Osteocyte (in vitro differentiated cells): ENCODE measurements around the gene ZNF264. TPM values are rescaled to one million over a fixed set of nuclear protein-coding genes. Genes with fewer than 3 reads are reported as not detected.
"Not testable (repeated sequence)": the region's sequence is repeated elsewhere in the genome, so short reads cannot be mapped to it uniquely, and the experiment has no call there.

ENCODE experiments used
- DNase-seq: peaks from one replicate; pipeline ENCODE4 v3.0.0; 2021; ENCODE audit warnings: mixed read lengths; ENCODE audit not compliant: unreplicated experiment; ENCODE audit errors: extremely low spot score
- H3K27ac Mint-ChIP-seq: one replicate; pipeline ENCODE4 v1.8.0; 2021; ENCODE audit warnings: mild to moderate bottlenecking, mixed read lengths; ENCODE audit not compliant: unreplicated experiment
- H3K27me3 Mint-ChIP-seq: one replicate; pipeline ENCODE4 v1.8.0; 2021; ENCODE audit warnings: mixed read lengths; ENCODE audit not compliant: unreplicated experiment
- H3K36me3 Mint-ChIP-seq: one replicate; pipeline ENCODE4 v1.8.0; 2021; ENCODE audit warnings: mixed read lengths; ENCODE audit not compliant: unreplicated experiment
- H3K4me1 Mint-ChIP-seq: one replicate; pipeline ENCODE4 v1.8.0; 2021; ENCODE audit warnings: mixed read lengths; ENCODE audit not compliant: unreplicated experiment
- H3K4me3 Mint-ChIP-seq: one replicate; pipeline ENCODE4 v1.8.0; 2021; ENCODE audit warnings: mild to moderate bottlenecking, moderate library complexity, mixed read lengths; ENCODE audit not compliant: unreplicated experiment
- H3K9me3 Mint-ChIP-seq: one replicate; pipeline ENCODE4 v1.8.0; 2021; ENCODE audit warnings: mixed read lengths; ENCODE audit not compliant: unreplicated experiment
- total RNA-seq: library from RNA; stranded (reverse); gene quantifications from 2 replicates; pipeline ENCODE4 v1.2.1, GENCODE V29; 2021
- TF ChIP-seq, protein P1 (sequence below): fragments of 200-600 bp; sonication (generic); IDR thresholded peaks from 2 replicates; pipeline ENCODE4 v1.5.0; 2021; ENCODE audit warnings: antibody characterized with exemption, mild to moderate bottlenecking, moderate library complexity

The ZNF264 gene
- total RNA-seq, 1 donor from 2014 or later, result 34.2 TPM

- Mint-ChIP-seq H3K4me1 (peaks cover 27% of the 10 kb centered on the region), H3K4me3 (no peak overlapping the region), H3K9me3 (no peaks in the 10 kb centered on the region), H3K27ac (no peak overlapping the region), H3K27me3 (no peaks in the 10 kb centered on the region), H3K36me3 (peaks cover 29% of the 10 kb centered on the region)
- no peak for DNase-seq
- TF ChIP-seq, protein P1, sequence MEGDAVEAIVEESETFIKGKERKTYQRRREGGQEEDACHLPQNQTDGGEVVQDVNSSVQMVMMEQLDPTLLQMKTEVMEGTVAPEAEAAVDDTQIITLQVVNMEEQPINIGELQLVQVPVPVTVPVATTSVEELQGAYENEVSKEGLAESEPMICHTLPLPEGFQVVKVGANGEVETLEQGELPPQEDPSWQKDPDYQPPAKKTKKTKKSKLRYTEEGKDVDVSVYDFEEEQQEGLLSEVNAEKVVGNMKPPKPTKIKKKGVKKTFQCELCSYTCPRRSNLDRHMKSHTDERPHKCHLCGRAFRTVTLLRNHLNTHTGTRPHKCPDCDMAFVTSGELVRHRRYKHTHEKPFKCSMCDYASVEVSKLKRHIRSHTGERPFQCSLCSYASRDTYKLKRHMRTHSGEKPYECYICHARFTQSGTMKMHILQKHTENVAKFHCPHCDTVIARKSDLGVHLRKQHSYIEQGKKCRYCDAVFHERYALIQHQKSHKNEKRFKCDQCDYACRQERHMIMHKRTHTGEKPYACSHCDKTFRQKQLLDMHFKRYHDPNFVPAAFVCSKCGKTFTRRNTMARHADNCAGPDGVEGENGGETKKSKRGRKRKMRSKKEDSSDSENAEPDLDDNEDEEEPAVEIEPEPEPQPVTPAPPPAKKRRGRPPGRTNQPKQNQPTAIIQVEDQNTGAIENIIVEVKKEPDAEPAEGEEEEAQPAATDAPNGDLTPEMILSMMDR, result no peak
Measured at GRCh38 chr19:57244513-57244912, 53.2 kb downstream of the ZNF264 start.

- Mint-ChIP-seq H3K4me3 (no peak overlapping the region), H3K27me3 (no peaks in the 10 kb centered on the region), H3K4me1 (peaks cover 23% of the 10 kb centered on the region), H3K9me3 (no peaks in the 10 kb centered on the region), H3K36me3 (peaks cover 31% of the 10 kb centered on the region), H3K27ac (no peak overlapping the region)
- no peak for DNase-seq
- TF ChIP-seq, protein P1, result no peak
Measured at GRCh38 chr19:57245066-57245465, 53.8 kb downstream of the ZNF264 start.

GRCh38 chr19:57245959-57246358, 54.7 kb downstream of the ZNF264 start:
- TF ChIP-seq, protein P1, result no peak
- Mint-ChIP-seq H3K4me1 (peaks cover 18% of the 10 kb centered on the region), H3K27me3 (no peaks in the 10 kb centered on the region), H3K27ac (no peak overlapping the region), H3K9me3 (no peaks in the 10 kb centered on the region), H3K36me3 (peaks cover 39% of the 10 kb centered on the region), H3K4me3 (no peak overlapping the region)
- DNase-seq, result peak; percentile 64

DNA sequence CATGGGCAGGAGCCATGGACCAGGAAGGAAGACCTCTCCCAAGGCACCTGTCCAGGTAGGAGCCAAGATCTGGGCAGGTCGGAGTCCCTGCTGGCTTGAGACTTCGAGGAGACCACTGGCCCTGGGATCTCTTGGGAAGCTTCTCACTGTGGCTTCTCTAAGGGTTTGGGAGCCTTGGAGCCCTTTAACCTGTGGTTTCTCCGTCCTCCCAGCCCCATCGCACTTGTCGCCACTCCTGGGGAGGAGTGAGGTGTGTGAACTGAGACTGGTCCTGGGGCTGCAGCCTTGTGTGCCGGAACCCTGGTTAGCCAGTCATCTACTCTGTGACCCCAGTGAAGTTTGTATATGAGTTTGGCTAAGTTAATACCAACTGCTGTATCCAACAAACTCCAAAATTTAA, 57.3 kb downstream of the ZNF264 start:
- no peaks in the 10 kb centered on the region for H3K4me1 Mint-ChIP-seq
- no peak overlapping the region for H3K27ac Mint-ChIP-seq
- H3K4me3 Mint-ChIP-seq, result no peak overlapping the region
- peaks cover 61% of the 10 kb centered on the region for H3K36me3 Mint-ChIP-seq
- DNase-seq, result peak; percentile 63
- no peaks in the 10 kb centered on the region for H3K27me3 Mint-ChIP-seq
- H3K9me3 Mint-ChIP-seq, result no peaks in the 10 kb centered on the region
- TF ChIP-seq, protein P1, result no peak

DNA sequence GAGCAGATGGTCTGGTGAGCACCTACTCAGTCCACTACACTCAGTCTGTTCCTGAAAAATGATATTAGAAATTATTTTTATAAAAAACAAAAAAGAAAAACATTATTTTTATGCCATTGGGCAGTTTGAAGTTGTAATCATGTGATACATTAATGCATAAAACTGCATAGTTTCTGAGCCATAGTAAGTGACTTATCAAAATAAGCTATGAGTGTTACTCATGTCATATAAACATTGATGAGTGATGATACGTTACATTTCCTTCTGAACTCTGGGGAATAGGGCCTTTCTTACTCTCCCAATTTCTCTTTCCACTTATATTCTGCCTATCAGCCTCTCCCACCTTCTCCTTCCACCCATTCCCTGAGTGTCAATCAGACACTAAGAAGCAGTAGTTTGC, 58.0 kb downstream of the ZNF264 start:
- Mint-ChIP-seq H3K4me1 (no peaks in the 10 kb centered on the region), H3K9me3 (no peaks in the 10 kb centered on the region), H3K27ac (no peak overlapping the region), H3K27me3 (no peaks in the 10 kb centered on the region), H3K4me3 (no peak overlapping the region), H3K36me3 (peaks cover 65% of the 10 kb centered on the region)
- no peak for DNase-seq
- TF ChIP-seq, protein P1, result no peak

GRCh38 chr19:57253767-57254166, 62.5 kb downstream of the ZNF264 start:
- H3K9me3 Mint-ChIP-seq, H3K27ac Mint-ChIP-seq, H3K4me3 Mint-ChIP-seq, H3K27me3 Mint-ChIP-seq, H3K4me1 Mint-ChIP-seq: not testable (repeated sequence)
- DNase-seq, result peak; percentile 38
- H3K36me3 Mint-ChIP-seq, result peaks cover 64% of the 10 kb centered on the region
